Epithelial cell of proximal tubule (primary cell): ENCODE results near the gene SLC45A1. TPM values are rescaled to one million over a fixed set of nuclear protein-coding genes. Genes with fewer than 3 reads are reported as not detected.

ENCODE experiments used
- DNase-seq: peaks from one replicate; pipeline ENCODE4 v3.0.0-alpha.2; 2011; ENCODE audit warnings: low read depth
- H3K4me3 ChIP-seq: 2 replicates; pipeline ENCODE4 v1.5.1; 2011; ENCODE audit warnings: low read depth, mild to moderate bottlenecking, low read length
- CTCF ChIP-seq: conservative IDR thresholded peaks from 2 replicates; pipeline ENCODE4 v1.5.1; 2012; ENCODE audit warnings: low read depth, mild to moderate bottlenecking, low read length
- total RNA-seq: library from RNA; depleted of rRNA; stranded (reverse); fragments of >200 nt; gene quantifications from 2 replicates; pipeline ENCODE4 v1.2.3, GENCODE V29; 2015

SLC45A1 gene
- total RNA-seq, 1 donor from 2014 or later = 0.63 TPM

- no peak for TF ChIP-seq CTCF
- H3K4me3 ChIP-seq = no peak overlapping the region
- DNase-seq = no peak
Measured at GRCh38 chr1:8337776-8338525, 20.0 kb downstream of the SLC45A1 start.

GRCh38 chr1:8338526-8339202 is 20.8 kb downstream of the SLC45A1 start:
- DNase-seq = no peak
- no peak overlapping the region for H3K4me3 ChIP-seq
- TF ChIP-seq CTCF = no peak

- DNase-seq = no peak
- no peak overlapping the region for H3K4me3 ChIP-seq
- TF ChIP-seq CTCF = no peak
Measured at GRCh38 chr1:8339203-8339600, 21.3 kb downstream of the SLC45A1 start.

GRCh38 chr1:8340448-8340847 is 22.5 kb downstream of the SLC45A1 start:
- DNase-seq = no peak
- no peak overlapping the region for H3K4me3 ChIP-seq
- TF ChIP-seq CTCF = no peak

- no peak for TF ChIP-seq CTCF
- no peak for DNase-seq
Measured at GRCh38 chr1:8342325-8342724, 24.4 kb downstream of the SLC45A1 start.

GRCh38 chr1:8343044-8343443 is 25.1 kb downstream of the SLC45A1 start:
- H3K4me3 ChIP-seq = no peak overlapping the region
- TF ChIP-seq CTCF = no peak
- DNase-seq = no peak

More at GRCh38 chr1:8342325-8342724, 24.4 kb downstream of the SLC45A1 start:
- H3K4me3 ChIP-seq = no peak overlapping the region
